Measurements from ENCODE around the gene PFKFB1. TPM values are rescaled to one million over a fixed set of nuclear protein-coding genes. Genes with fewer than 3 reads are reported as not detected.

The PFKFB1 gene
- total and polyA plus RNA-seq, 4 donors, result 2.9 to 19.2 (median 7.3) TPM

- peaks cover 0 to 8% (median 3%) of the 10 kb centered on the region in 4 donors for H3K36me3 ChIP-seq (ENCODE audit: control insufficient read depth in 4 of 4, insufficient read depth in 3 of 4, low read depth in 1 of 4, low read length in 3 of 4)
- H3K27ac ChIP-seq (ENCODE audit: low read depth in 1 of 2, low read length in 2 of 2), result peak within 1 kb of the TSS; percentile 89 to 91
- peak; percentile 85 for DNase-seq (ENCODE audit: low spot score)
- no peaks in the 10 kb centered on the region for H3K9me3 ChIP-seq (ENCODE audit: control insufficient read depth in 4 of 4, low read length in 3 of 4)
- peaks cover 4 to 26% (median 14%) of the 10 kb centered on the region in 4 donors for H3K4me1 ChIP-seq (ENCODE audit: control insufficient read depth in 4 of 4, insufficient read depth in 4 of 4, low read length in 3 of 4)
- H3K4me3 ChIP-seq (ENCODE audit: low read depth in 1 of 3, low read length in 3 of 3), result peak within 1 kb of the TSS; percentile 60 to 90 (median 87)
- WGBS, result under 1% methylated on average over 55 of the region's 55 CpGs
- peak within 1 kb of the TSS; percentile 73 to 79 for H3K9ac ChIP-seq (ENCODE audit: low read depth in 1 of 2, low read length in 2 of 2)
- H3K27me3 ChIP-seq (ENCODE audit: control insufficient read depth in 4 of 4, insufficient read depth in 4 of 4, low read length in 3 of 4), result no peaks in the 10 kb centered on the region
- TF ChIP-seq YY1 (IDR thresholded peaks at IDR 0.05), result peak; percentile 80
- TF ChIP-seq EGR1 (IDR thresholded peaks at IDR 0.05; ENCODE audit: low read depth in 2 of 2), result peak in 1 of 2 donors; percentile 61
- no peak for TF ChIP-seq FOXA2 (IDR thresholded peaks at IDR 0.05)
- TF ChIP-seq NR2F2 (IDR thresholded peaks at IDR 0.05), result no peak
- peak; percentile 46 for TF ChIP-seq REST (IDR thresholded peaks at IDR 0.05)
- no peak for TF ChIP-seq ATF3 (IDR thresholded peaks at IDR 0.05)
- TF ChIP-seq ZBTB33 (IDR thresholded peaks at IDR 0.05), result peak; percentile 19
- TF ChIP-seq HNF4A (conservative IDR thresholded peaks at IDR 0.05), result no peak
- TF ChIP-seq TAF1 (conservative IDR thresholded peaks at IDR 0.05), result peak; percentile 56
- TF ChIP-seq MAX (IDR thresholded peaks at IDR 0.05), result peak; percentile 74
- TF ChIP-seq CTCF (IDR thresholded peaks at IDR 0.05; ENCODE audit: low read depth, low read length, missing input control), result no peak
- peak; percentile 8 to 85 for TF ChIP-seq GABPA (IDR thresholded peaks at IDR 0.05 in 1 of 2, conservative IDR thresholded peaks at IDR 0.05 in 1 of 2)
- TF ChIP-seq RXRA (IDR thresholded peaks at IDR 0.05), result peak; percentile 54 to 59
- no peak for TF ChIP-seq FOXA1 (IDR thresholded peaks at IDR 0.05)
- TF ChIP-seq JUND (IDR thresholded peaks at IDR 0.05), result peak in 1 of 2 donors; percentile 28
- TF ChIP-seq HNF4G (IDR thresholded peaks at IDR 0.05), result no peak
- TF ChIP-seq RAD21 (IDR thresholded peaks at IDR 0.05), result peak in 1 of 2 donors; percentile 14
- peak; percentile 68 for TF ChIP-seq SP1 (IDR thresholded peaks at IDR 0.05)
These were observed 6.0 kb upstream of the PFKFB1 start, which contains the start of gene APEX2 for GRCh38 chrX:54999717-55000598. Gene APEX2, plus strand, starts transcription at chrX:55000363. Its CDS starts 60 bp downstream, at chrX:55000423.
